Measurements from ENCODE around the gene INPPL1.

- TF ChIP-seq, protein P1, sequence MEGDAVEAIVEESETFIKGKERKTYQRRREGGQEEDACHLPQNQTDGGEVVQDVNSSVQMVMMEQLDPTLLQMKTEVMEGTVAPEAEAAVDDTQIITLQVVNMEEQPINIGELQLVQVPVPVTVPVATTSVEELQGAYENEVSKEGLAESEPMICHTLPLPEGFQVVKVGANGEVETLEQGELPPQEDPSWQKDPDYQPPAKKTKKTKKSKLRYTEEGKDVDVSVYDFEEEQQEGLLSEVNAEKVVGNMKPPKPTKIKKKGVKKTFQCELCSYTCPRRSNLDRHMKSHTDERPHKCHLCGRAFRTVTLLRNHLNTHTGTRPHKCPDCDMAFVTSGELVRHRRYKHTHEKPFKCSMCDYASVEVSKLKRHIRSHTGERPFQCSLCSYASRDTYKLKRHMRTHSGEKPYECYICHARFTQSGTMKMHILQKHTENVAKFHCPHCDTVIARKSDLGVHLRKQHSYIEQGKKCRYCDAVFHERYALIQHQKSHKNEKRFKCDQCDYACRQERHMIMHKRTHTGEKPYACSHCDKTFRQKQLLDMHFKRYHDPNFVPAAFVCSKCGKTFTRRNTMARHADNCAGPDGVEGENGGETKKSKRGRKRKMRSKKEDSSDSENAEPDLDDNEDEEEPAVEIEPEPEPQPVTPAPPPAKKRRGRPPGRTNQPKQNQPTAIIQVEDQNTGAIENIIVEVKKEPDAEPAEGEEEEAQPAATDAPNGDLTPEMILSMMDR (IDR thresholded peaks at IDR 0.05): no peak
- TF ChIP-seq EZH2 (IDR thresholded peaks at IDR 0.05; ENCODE audit: borderline replicate concordance, insufficient read depth, low read depth, low read length, poor library complexity, severe bottlenecking): no peak
These were observed 678 bp upstream of the INPPL1 start for GRCh38 chr11:72223615-72224563.
